Liver (tissue), 9 donors: Measurements from ENCODE around the gene XK. TPM values are rescaled to one million over a fixed set of nuclear protein-coding genes. Genes with fewer than 3 reads are reported as not detected.

Experiments
- DNase-seq: peaks from one replicate; pipeline ENCODE4 v3.0.0-alpha.2; 2017; ENCODE audit warnings: low spot score
- H3K27ac ChIP-seq, 2 donors: one replicate each; pipeline ENCODE4 v1.7.0; 2013; ENCODE audit warnings: inconsistent platforms in 2 of 2, low read length in 2 of 2, control low read depth in 1 of 2, low read depth in 1 of 2, mild to moderate bottlenecking in 1 of 2
- H3K27me3 ChIP-seq, 4 donors: one replicate each; pipeline versions ENCODE4 v1.6.1 to v1.7.0; 2013; ENCODE audit warnings: low read length in 3 of 4, inconsistent platforms in 1 of 4, mild to moderate bottlenecking in 1 of 4, moderate library complexity in 1 of 4; ENCODE audit not compliant: control insufficient read depth in 4 of 4, insufficient read depth in 4 of 4
- H3K36me3 ChIP-seq, 4 donors: one replicate each; pipeline versions ENCODE4 v1.6.1 to v1.7.0; 2013; ENCODE audit warnings: low read length in 3 of 4, mild to moderate bottlenecking in 3 of 4, low read depth in 1 of 4, moderate library complexity in 1 of 4; ENCODE audit not compliant: control insufficient read depth in 4 of 4, insufficient read depth in 3 of 4
- H3K4me1 ChIP-seq, 4 donors: one replicate each; pipeline versions ENCODE4 v1.6.1 to v1.7.0; 2013; ENCODE audit warnings: low read length in 3 of 4, mild to moderate bottlenecking in 3 of 4, moderate library complexity in 1 of 4; ENCODE audit not compliant: control insufficient read depth in 4 of 4, insufficient read depth in 4 of 4
- H3K4me3 ChIP-seq, 3 donors: one replicate each; pipeline versions ENCODE4 v1.6.1 to v1.7.0; 2013; ENCODE audit warnings: low read length in 3 of 3, control low read depth in 1 of 3, low read depth in 1 of 3, mild to moderate bottlenecking in 1 of 3
- H3K9ac ChIP-seq, 2 donors: one replicate each; pipeline ENCODE4 v1.7.0; 2013; ENCODE audit warnings: low read length in 2 of 2, mild to moderate bottlenecking in 2 of 2, moderate library complexity in 2 of 2, control low read depth in 1 of 2, low read depth in 1 of 2
- H3K9me3 ChIP-seq, 4 donors: one replicate each; pipeline versions ENCODE4 v1.6.1 to v1.7.0; 2013; ENCODE audit warnings: low read length in 3 of 4; ENCODE audit not compliant: control insufficient read depth in 4 of 4
- CTCF ChIP-seq: fragments of 150-350 bp; IDR thresholded peaks from 2 replicates; pipeline ENCODE4 v1.5.1; 2017; ENCODE audit warnings: improper control_type of control experiment, low read depth, low read length; ENCODE audit not compliant: missing input control
- EGR1 ChIP-seq, 2 donors: IDR thresholded peaks; 2 replicates each; pipeline ENCODE4 v1.6.1; 2016 to 2018; ENCODE audit warnings: antibody characterized with exemption in 2 of 2, low read depth in 2 of 2
- FOXA1 ChIP-seq: IDR thresholded peaks from 2 replicates; pipeline ENCODE4 v1.6.1; 2016; ENCODE audit warnings: antibody characterized with exemption
- FOXA2 ChIP-seq: IDR thresholded peaks from 2 replicates; pipeline ENCODE4 v1.6.1; 2016; ENCODE audit warnings: antibody characterized with exemption
- GABPA ChIP-seq, 2 donors: IDR thresholded peaks in 1 of 2; conservative IDR thresholded peaks in 1 of 2; 2 replicates each; pipeline ENCODE4 v1.6.1; 2016; ENCODE audit warnings: antibody characterized with exemption in 2 of 2, mild to moderate bottlenecking in 1 of 2, moderate library complexity in 1 of 2
- HNF4A ChIP-seq, 2 donors: conservative IDR thresholded peaks; 2 replicates each; pipeline ENCODE4 v1.6.1; 2016; ENCODE audit warnings: antibody characterized with exemption in 2 of 2, mild to moderate bottlenecking in 2 of 2
- HNF4G ChIP-seq: IDR thresholded peaks from 2 replicates; pipeline ENCODE4 v1.6.1; 2016; ENCODE audit warnings: antibody characterized with exemption
- JUND ChIP-seq, 2 donors: IDR thresholded peaks; 2 replicates each; pipeline ENCODE4 v1.6.1; 2016; ENCODE audit warnings: antibody characterized with exemption in 2 of 2
- NR2F2 ChIP-seq: IDR thresholded peaks from 2 replicates; pipeline ENCODE4 v1.6.1; 2016; ENCODE audit warnings: antibody characterized with exemption
- RAD21 ChIP-seq, 2 donors: IDR thresholded peaks; 2 replicates each; pipeline ENCODE4 v1.6.1; 2016; ENCODE audit warnings: antibody characterized with exemption in 2 of 2, mild to moderate bottlenecking in 2 of 2
- RXRA ChIP-seq, 2 donors: IDR thresholded peaks; 2 replicates each; pipeline ENCODE4 v1.6.1; 2017 to 2018; ENCODE audit warnings: antibody characterized with exemption in 2 of 2, mild to moderate bottlenecking in 1 of 2
- SP1 ChIP-seq: IDR thresholded peaks from 2 replicates; pipeline ENCODE4 v1.6.1; 2018; ENCODE audit warnings: antibody characterized with exemption, mild to moderate bottlenecking
- TAF1 ChIP-seq: conservative IDR thresholded peaks from 2 replicates; pipeline ENCODE4 v1.6.1; 2016; ENCODE audit warnings: antibody characterized with exemption, mild to moderate bottlenecking
- YY1 ChIP-seq: IDR thresholded peaks from 2 replicates; pipeline ENCODE4 v1.6.1; 2016; ENCODE audit warnings: antibody characterized with exemption, mild to moderate bottlenecking
- ZBTB33 ChIP-seq: IDR thresholded peaks from 2 replicates; pipeline ENCODE4 v1.6.1; 2016; ENCODE audit warnings: antibody characterized with exemption
- WGBS: extraction: QIAGEN DNeasy Blood & Tissue Kit; methylation state at CpG from one replicate; pipeline ENCODE4 v1.1.7; 2013; 5-methylcytosine and 5-hydroxymethylcytosine counted together
- polyA plus RNA-seq, 2 donors: library from polyadenylated mRNA; stranded (reverse) in 1 of 2; unstranded in 1 of 2; fragments of 200-250 nt in 1 of 2; fragments of >200 nt in 1 of 2; fragmentation: Nextera tagmentation in 1 of 2; extraction: Ambion mirVana in 1 of 2; gene quantifications; one replicate each; pipeline versions ENCODE4 v1.2.1 to v1.2.3, GENCODE V29; 2013 to 2015
- total RNA-seq, 2 donors: library from RNA; depleted of rRNA; stranded (reverse); fragments of >200 nt; gene quantifications; one replicate each; pipeline ENCODE4 v1.2.3, GENCODE V29; 2014
- TF ChIP-seq, protein P1 (sequence below): IDR thresholded peaks from 2 replicates; pipeline ENCODE4 v1.6.1; 2016; ENCODE audit warnings: antibody characterized with exemption
- TF ChIP-seq, protein P2 (sequence below): IDR thresholded peaks from 2 replicates; pipeline ENCODE4 v1.6.1; 2016; ENCODE audit warnings: antibody characterized with exemption
- donor health status: healthy.
- donor health status: healthy.
- donor health status: healthy.
- donor health status: healthy.
- donor health status: healthy.

The XK gene
- total and polyA plus RNA-seq, 4 donors = 0.83 to 68.4 (median 2.0) TPM

DNA sequence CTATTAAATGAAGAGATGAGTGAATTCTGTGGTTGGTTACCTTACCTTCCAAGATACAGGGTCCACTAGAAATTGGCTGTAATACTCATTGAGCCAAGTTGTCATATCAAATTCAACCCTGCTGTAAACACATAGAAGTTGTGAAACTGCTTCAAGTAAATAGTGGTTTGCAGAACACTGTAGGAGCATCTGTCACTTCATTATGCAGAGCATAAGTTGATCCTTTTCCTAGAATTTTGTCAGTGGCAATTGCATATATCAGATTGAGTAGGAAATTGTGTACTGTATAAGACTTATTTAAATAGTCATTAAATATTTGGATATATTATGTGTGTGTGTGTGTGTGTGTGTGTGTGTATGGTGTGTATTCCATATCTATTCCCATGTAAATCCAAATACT, 8.8 kb upstream of the XK start:
- no peak overlapping the region for H3K27ac ChIP-seq

GRCh38 chrX:37677243-37677642, 8.3 kb upstream of the XK start:
- Histone ChIP-seq H3K9ac (no peak overlapping the region), H3K27ac (no peak overlapping the region), H3K4me3 (no peak overlapping the region), H3K27me3 (no peaks in the 10 kb centered on the region), H3K36me3 (no peaks in the 10 kb centered on the region), H3K4me1 (no peaks in the 10 kb centered on the region), H3K9me3 (no peaks in the 10 kb centered on the region)
- DNase-seq = no peak
- WGBS = 65% methylated on average over 1 of the region's 1 CpG
- TF ChIP-seq, protein P1, sequence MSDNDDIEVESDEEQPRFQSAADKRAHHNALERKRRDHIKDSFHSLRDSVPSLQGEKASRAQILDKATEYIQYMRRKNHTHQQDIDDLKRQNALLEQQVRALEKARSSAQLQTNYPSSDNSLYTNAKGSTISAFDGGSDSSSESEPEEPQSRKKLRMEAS = no peak
- no peak for TF ChIP-seq FOXA1
- no peak for TF ChIP-seq HNF4G
- TF ChIP-seq RXRA (IDR thresholded peaks at IDR 0.05) = no peak
- TF ChIP-seq EGR1 (IDR thresholded peaks at IDR 0.05; ENCODE audit: low read depth in 2 of 2) = no peak
- no peak for TF ChIP-seq YY1
- TF ChIP-seq NR2F2 = no peak
- no peak for TF ChIP-seq HNF4A (conservative IDR thresholded peaks at IDR 0.05)
- TF ChIP-seq TAF1 = no peak

More for the DNA sequence above, 8.8 kb upstream of the XK start:
- Histone ChIP-seq H3K36me3 (no peaks in the 10 kb centered on the region), H3K4me3 (no peak overlapping the region), H3K9me3 (no peaks in the 10 kb centered on the region), H3K4me1 (no peaks in the 10 kb centered on the region), H3K27me3 (no peaks in the 10 kb centered on the region), H3K9ac (no peak overlapping the region)
- TF ChIP-seq GABPA (IDR thresholded peaks at IDR 0.05 in 1 of 2, conservative IDR thresholded peaks at IDR 0.05 in 1 of 2) (no peak), EGR1 (IDR thresholded peaks at IDR 0.05; ENCODE audit: low read depth in 2 of 2) (no peak), CTCF (no peak), FOXA1 (no peak), RXRA (IDR thresholded peaks at IDR 0.05) (no peak), YY1 (no peak), JUND (IDR thresholded peaks at IDR 0.05) (no peak), RAD21 (IDR thresholded peaks at IDR 0.05) (no peak), ZBTB33 (no peak)
- TF ChIP-seq, protein P2, sequence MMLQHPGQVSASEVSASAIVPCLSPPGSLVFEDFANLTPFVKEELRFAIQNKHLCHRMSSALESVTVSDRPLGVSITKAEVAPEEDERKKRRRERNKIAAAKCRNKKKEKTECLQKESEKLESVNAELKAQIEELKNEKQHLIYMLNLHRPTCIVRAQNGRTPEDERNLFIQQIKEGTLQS = no peak
- DNase-seq = no peak

GRCh38 chrX:37677765-37678164, 7.8 kb upstream of the XK start:
- no peaks in the 10 kb centered on the region for H3K9me3 ChIP-seq
- WGBS = 94% methylated on average over 1 of the region's 1 CpG
- H3K36me3 ChIP-seq = no peaks in the 10 kb centered on the region
- no peak for DNase-seq
- no peak overlapping the region for H3K27ac ChIP-seq
- no peaks in the 10 kb centered on the region for H3K4me1 ChIP-seq
- no peak overlapping the region for H3K4me3 ChIP-seq
- no peak overlapping the region for H3K9ac ChIP-seq
- no peaks in the 10 kb centered on the region for H3K27me3 ChIP-seq
- TF ChIP-seq SP1 = no peak
- TF ChIP-seq FOXA2 = no peak
- TF ChIP-seq, protein P2 = no peak
- TF ChIP-seq HNF4A (conservative IDR thresholded peaks at IDR 0.05) = no peak
- no peak for TF ChIP-seq TAF1
- no peak for TF ChIP-seq JUND (IDR thresholded peaks at IDR 0.05)
- no peak for TF ChIP-seq YY1
- no peak for TF ChIP-seq RXRA (IDR thresholded peaks at IDR 0.05)
- TF ChIP-seq EGR1 (IDR thresholded peaks at IDR 0.05; ENCODE audit: low read depth in 2 of 2) = no peak
- TF ChIP-seq, protein P1 = no peak
- TF ChIP-seq ZBTB33 = no peak
- no peak for TF ChIP-seq NR2F2
